COR-L47 (cell line): ENCODE data around the gene SOHLH1.

ENCODE experiments used
- DNase-seq: peaks from one replicate; lab custom pipeline; 2025; lab: John Stamatoyannopoulos, UW

Gene SOHLH1, protein sequence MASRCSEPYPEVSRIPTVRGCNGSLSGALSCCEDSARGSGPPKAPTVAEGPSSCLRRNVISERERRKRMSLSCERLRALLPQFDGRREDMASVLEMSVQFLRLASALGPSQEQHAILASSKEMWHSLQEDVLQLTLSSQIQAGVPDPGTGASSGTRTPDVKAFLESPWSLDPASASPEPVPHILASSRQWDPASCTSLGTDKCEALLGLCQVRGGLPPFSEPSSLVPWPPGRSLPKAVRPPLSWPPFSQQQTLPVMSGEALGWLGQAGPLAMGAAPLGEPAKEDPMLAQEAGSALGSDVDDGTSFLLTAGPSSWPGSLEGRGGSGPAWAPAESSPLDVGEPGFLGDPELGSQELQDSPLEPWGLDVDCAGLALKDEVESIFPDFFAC

DNA sequence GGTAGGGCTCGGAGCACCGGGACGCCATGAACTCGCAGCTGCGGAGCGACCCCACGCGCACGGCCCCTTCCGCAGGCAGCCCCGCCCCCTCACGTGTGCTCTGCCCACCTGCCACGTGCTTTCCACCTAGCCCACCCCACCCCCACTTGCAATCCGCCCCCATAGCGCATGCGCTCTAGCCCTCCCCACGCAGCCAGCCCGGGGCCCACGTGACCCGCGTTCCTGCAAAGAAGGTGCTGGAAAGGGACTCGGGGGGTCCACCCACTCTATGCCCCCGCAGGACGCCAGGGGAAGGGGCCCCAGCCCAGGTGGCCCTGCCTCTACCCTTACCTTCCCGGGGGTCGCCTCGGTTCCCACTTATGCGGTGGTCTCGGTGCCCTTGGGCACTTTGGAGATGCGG, at the start of gene SOHLH1:
Gene SOHLH1, minus strand, starts transcription at position 42 of the 400 bp plus-strand sequence. Its CDS starts 14 bp downstream, at position 28.
- DNase-seq, result no peak

DNA sequence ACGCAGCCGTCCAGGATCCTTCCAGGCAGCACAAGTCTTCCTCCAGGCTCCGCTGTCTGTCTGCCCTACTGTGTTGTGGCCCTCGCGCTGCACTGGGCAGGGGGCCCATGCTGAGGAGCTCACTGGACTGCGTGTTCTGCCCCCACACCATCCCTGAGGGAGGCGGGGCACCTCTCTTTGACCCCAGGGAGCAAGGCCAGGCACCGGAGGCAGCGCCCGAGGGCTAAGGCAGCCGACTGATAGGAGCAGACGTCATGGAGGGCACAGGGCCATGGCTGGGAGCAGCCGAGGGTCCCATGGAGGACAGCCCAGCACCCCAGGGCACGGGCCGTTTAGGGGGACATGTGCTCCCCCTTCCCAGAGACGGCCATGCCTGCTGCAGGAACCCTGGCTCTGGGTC, 49.4 kb upstream of the SOHLH1 start:
- no peak for DNase-seq

DNA sequence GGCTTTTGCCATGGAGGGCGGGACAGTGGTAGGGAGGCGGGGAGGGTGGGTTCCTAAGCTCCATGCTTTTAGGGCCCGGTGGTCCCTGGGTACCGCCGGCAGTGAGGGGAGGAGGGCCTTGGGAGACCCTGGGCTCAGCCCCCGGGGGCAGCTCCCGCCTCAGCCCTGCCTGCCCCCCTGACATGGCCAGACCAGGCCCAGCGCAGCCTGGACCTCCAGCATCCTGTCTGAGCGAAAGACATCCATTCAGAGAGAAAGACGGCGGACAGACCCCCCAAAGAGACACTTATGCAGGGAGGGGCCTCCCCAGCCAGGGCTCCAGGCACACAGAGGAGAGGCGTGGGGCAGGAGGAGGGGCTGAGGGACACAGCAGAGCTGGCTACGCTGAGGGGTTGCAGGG, 48.0 kb upstream of the SOHLH1 start:
- DNase-seq, result no peak

DNA sequence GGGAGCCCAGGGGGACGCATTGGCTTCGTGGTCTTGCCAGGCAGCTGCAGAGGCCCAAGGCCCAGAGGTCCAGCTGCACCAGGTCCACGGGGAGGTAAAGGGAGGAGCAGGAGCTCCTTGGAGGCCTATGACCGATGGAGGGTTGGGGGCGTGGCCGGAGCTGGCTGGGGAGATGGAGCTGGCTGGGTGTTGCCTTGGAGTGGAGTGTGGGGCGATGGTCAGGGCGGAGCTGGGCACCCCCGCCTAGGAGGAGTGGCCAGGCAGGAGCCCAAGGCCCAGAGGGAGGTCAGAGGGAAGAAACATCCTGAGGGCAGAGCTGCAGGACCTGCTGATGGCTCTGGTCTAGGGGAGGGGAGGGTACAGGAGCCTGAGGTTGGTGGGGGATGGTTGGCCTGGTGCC, 47.3 kb upstream of the SOHLH1 start:
- no peak for DNase-seq

DNA sequence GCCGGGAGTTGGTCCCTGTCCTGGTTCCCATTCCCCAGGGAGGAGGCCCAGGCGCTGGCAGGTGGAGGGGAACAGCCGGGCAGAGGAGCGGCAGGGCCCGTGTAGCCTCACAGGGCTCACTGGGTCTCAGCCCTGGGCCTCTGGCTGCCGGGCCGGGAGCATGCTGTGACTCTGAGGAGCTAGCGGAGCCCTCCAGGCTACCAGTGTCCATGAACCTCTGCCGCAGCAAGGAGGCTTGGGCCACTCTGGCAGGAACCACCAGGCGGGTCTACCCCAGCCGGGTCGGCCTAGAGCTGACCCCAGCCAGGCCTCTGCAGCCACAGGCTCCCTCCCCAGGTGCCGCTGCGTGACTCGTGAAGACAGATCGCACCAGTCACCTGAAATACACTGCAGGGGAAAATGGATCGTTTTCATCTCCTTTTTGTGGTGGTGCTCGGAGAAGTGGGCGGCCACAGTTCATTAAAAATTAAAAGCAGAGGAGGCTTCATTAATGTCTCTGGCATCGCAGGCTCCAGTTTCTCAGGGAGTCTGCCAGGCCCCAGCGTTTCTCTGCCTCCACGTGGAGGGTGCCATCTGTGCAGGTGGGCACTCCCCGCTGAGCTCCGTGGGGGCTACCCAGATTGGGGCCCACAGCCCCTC, 46.5 kb upstream of the SOHLH1 start:
- DNase-seq, result no peak

DNA sequence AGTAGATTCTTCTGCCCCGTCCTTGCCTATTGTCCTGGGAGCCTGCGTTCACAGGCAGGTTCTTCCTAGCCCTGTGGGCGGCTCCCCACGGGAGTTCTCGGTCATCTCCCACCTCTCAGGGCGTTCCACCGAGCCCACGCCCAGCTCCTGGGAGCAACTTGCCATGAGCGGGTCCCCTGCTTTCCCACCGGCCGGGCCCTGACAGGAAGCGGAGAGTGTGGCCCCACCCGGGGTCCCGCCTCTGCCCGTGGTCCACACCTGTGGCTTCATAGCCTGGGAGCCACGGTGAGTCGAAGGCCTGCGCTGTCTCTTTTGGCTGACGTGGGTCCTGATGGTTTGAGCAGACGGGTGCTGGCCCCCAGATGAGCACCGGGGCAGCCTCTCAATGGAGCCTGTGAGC, 45.9 kb upstream of the SOHLH1 start:
- no peak for DNase-seq

DNA sequence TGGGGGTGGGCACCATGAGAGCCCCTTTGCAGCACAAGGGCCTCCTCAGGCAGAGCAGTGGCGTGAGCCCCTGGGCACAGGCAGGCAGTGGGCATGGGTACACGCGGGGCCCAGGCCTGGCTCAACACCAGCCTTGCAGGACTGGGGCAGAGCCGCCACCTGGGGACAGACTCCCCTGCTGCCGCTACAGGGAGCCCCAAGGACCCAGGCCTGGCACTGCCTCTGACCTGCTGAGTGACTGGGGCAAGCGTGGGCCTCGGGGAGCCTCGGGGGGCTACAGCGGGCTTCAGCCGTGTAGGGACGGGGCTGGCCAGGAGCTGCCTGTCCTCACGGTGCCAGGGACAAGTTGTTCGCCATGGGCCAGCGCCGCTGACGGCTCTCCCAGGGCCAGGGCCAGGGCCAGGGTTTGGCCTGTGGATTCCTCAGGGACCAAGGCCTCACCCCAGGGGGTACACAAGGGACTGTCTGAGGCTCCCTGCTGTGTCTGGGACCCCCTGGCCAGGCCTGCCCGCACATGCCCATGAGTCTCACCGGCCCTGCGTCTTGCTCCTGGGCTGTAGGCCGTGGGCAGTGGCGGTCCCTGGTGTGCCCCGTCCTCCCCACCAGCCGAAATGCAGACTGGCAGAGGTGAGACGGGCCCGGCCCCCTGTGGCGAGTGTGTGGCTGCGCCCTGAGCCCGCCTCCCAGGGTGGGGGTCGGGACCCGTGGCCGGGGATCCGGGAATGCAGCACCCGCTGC, 45.2 kb upstream of the SOHLH1 start:
- no peak for DNase-seq

DNA sequence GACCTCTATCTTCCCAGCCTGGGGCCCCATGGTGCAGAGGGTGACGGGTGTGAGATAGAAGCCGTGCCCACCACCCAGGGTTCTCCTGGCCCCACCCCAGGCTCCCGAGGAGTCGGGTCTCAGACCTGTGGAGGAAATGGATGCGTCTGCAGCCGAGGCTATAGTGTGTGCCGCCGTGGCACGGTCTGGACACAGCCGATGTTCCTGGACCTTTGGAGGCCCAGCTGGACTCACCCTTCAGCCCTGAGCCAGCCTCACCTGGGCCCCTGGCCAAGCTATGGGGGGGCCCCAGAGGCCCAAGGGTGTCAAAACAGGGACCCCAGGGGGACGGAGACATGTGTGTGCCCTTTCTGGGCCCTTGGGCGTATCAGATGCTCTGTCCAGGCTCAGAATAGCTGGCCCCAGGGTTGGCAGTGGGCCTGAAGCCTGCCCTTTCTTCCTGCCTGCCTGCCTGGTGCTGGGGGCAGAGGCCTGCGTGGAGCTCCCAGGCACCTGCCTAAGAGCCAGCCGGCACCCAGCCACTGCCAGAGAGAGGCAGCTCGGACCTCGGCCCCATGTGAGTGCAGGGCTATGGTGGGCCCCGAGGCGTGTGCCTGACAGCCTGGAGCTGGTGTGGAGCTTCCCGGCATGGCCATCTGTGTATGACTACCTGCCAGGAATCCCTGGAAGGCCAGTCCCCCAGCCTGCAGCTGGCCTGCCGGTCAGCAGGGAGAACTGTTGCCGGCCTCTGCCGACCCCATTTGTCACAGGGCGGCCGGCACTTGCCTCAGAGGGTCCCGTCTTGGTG, 44.5 kb upstream of the SOHLH1 start:
- no peak for DNase-seq

DNA sequence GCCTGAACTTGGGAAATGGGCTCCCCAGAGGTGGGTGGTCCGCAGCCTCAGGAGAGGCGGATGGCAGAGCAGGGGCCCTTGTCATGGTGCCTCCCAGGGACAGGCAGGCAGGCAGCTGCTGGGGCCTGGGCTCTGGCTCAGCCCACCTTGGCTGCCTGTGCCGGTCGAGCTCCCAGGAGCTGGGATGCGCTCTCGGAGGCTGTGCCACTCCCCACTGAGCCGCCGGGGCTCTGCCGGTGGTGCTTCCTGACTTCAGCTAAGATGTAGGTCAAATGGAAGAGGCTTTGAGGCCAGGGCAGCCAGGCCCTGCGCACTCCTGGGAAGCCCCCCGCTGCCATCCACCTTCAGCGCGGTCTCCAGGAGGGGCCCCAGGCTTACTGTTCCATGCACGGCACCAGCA, 43.7 kb upstream of the SOHLH1 start:
- no peak for DNase-seq

DNA sequence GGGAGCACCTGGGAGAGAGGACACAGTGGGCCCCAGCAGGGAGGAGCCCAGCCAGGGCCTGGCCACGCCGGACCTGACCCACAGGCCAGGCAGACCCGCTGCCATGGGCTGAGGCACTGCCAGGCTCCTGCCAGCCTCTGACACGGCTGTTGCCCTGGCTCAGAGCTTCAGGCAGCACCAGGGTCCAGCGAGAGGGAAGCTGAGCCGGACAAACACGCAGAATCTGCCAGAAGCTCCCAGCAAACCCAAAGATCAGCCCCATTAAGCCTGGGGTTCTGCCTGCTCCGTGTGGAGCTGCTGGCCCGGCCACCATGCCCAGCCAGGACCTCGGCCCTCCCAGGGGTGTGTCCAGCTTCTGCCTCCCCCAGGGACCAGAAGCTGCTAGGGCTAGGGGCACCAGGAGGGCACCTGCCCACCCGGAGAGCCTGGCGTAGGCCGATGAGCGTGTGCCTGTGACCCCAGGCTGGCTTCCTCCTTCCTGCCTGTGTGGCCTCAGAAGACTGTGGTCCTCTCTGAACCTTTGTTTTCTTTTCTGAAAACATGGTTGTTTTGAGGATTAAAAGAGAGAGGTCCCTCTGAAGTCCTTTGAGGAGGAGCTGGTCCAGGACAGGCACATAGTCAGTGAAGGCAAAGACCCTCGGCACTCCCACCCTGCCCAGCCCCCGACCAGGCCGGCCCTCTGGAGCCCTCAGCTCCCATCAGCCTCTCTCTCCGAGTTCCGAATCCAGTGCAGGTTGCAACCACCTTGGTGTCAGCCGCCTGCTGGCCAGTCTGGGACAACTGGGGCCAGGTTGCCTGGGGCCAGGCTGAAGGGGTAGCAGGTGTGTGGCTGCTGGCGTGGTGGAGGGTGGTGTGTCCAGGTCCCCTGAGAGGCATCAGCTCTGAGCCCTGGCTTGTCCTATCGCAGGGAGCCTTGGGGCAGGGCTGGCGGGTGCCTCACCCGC, 42.3 kb upstream of the SOHLH1 start:
- no peak for DNase-seq

DNA sequence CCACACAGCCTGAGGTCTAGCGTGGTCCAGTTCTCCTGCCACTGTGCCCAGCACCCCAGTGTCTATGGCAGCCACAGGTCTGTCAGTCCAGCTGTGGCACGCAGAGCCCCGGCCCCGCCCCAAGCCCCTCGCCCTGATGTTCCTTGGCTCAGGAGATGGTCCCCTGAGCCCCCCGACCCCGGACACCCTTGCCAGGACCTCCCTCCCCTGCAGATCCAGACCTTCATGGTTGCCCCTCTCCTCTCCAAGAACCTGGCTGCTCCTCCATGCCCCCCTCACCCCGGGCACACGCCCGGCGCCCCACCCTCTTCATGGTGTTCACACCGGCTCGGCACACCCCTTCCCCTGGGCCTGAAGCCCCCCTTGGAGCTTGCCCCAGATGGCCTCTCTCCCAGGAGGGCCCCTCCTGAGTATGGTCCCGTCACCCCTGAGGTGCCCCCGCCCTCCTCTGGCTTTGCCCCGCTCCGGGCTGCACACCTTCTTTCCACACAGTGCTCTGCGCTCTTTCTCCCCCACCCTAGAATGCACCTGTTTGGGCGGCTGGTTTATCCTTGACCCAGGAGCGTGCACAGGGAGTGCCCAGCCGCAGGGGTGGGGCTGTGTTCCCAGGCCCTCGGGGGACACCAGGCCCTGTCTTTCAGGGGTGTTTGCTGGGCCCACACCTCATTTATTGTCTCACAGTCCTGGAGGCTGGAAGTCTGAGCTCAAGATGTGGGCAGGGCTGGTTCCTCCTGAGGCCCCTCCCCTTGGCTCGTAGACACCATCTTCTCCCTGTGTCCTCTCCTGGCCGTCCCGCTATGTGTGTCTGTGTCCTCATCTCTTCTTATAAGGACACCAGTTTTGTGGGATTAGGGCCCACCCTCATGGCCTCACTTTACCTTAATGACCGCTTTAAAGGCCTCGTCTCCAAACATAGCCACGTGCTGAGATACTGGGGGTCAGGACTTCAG, 40.3 kb upstream of the SOHLH1 start:
- DNase-seq, result no peak

DNA sequence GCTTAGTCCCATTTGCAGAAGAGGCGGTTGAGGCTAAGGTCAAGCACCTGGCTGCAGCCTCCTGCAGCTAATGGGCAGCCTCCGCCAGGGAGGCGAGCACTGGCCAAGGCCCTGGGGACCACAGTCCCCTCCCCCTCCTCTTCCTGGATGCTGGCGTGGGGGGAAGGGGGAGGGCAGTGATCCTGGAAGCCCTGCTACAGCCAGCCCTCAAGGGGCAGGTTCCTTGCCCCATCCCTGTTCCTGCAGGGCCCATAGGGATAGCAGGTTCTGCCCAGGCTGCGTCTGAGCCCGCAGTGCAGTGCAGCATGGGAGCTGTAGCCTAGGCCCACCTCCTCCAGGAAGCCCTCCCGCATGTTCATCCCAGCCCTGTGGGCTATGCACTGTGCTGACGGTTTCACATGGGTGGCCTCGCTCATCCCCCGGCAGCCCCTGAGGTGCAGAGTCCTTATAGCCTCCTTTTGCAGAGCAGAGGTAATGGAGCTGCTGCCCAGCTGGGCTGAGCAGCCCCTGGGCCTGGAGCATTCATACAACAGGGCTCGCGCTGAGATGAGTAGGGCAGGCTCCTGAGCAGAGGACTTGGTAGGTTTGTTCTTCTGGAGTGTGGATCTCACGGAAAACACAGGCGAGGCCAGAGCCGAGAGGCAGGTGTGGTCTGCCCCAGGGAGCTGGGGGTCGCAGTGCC, 38.7 kb upstream of the SOHLH1 start:
- DNase-seq, result no peak

DNA sequence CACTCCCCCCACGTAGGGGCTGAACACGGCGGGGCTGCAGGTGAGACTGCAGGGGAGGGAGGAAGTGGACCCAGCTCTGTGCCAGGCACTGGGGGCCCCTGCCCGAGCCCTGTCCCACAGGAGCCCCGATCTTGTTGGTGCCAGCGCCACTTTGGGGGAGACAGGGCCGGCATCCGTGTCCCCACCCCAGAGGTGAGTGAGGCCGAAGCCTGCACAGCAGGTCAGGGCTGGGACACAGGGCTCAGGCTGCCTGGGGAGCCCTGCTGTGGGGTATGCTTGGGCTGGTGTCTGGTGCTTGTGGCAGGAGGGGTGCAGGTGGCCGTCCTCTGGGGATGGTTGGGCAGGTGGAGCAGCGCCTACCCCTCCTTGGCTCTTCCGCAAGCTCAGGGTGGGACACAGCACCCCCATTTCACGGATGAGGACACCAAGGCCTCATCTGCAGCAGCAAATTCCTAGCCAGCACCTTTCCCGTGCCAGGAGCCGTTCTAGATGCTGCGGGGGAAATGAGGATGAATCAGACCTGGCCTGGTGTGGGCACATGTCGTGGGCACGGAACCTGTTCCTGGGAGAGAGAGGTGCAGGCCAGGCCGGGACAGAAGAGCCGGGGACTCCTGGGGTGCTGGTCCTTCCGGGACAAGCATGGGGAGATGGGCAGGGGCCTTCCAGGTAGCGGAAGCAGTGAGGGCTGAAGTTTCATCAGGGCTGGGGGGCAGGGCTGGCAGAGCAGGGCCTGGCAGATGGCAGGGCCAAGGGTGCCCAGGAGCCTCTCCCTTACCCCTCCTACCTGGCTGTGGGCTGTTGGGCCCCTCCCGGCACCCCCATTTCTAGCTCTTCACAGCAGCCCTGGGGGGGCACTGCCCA, 37.9 kb upstream of the SOHLH1 start:
- no peak for DNase-seq

DNA sequence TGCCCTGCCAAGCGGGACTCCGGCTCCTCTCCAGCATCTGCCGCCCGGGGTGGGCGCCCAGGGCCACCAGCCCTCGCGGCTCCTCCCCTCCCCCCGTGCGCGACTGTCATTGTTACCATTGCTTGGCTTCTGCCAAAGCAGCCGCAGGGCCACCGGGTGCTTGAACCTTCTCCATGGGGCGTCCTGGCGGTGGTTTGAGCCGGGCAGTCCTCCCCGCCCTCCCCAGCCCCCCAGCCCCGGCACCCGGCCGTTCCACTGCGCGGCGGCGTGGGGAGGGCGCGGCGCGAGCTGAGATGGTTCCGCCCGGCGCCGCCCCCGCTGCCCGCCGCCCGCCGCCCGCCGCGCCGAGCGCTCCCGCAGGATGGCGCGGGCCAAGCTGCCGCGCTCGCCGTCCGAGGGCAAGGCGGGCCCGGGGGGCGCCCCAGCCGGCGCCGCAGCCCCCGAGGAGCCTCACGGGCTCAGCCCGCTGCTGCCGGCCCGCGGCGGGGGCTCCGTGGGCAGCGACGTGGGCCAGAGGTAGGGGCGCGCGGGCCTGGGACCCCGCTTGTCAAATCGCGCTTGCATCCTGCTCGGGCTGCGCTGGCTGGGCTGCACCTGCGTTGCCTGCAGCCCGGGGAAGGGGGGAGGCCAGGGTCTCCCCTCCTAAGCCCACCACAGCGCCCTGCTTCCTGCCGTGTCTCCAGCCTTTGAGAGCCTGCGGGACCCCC, 37.1 kb upstream of the SOHLH1 start:
- no peak for DNase-seq

DNA sequence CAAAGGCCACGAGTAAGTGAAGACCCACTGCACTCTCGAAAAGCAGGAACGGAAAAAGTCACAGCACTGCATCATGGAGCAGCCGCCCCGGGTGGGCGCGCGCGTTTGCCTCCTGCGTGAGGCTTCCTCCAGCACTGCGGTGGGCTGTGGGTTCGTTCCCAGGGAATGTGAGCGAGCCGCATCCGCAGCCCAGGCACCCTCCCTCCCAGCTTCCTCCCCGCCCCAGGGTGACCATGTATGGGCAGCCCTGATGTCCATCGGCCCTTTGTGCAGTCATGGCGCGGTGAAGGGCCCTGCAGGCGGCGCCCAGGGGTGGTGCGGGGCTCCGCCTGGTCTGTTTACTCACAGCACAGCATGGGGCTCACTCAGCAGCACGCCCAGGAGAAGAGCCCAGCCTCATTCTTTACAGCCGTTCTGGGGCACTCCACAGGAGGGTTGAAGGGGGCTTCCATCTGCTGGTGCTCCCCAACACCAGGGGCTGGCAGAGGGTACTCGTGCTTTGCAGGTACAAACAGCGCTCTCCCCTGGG, 35.4 kb upstream of the SOHLH1 start:
- DNase-seq, result no peak

DNA sequence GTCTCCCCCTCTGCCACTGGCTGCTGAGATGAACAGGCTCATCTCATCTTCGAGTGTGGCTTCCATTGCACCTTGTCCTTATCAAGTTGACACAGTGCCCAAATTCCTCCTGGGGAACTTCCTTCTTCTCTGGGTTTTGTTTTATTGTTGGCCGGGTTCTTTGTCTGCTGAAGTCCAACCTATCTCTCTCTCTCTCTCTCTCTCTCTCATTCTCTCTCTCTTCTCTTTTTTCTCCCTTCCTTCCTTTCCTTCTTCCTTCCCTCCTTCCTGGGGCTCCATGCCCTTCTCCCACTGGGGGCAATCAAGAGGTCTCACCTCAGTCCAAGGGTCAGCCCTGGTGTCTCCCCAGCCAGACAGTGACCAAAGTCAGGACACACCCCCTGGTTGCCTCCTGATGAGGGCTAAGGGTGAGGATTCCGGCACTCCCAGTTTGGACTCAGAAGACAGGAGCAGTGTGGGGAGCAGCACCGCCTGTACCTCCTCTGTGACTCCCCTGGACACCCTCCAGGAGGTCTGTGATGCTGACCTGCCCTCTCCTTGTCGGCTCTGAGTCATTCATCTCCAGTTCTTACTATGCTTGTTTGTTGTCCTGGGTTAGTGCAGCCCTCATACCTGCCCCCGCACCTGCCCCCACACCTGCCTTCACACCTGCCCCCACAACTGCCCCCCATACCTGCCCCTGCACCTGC, 33.4 kb upstream of the SOHLH1 start:
- no peak for DNase-seq

DNA sequence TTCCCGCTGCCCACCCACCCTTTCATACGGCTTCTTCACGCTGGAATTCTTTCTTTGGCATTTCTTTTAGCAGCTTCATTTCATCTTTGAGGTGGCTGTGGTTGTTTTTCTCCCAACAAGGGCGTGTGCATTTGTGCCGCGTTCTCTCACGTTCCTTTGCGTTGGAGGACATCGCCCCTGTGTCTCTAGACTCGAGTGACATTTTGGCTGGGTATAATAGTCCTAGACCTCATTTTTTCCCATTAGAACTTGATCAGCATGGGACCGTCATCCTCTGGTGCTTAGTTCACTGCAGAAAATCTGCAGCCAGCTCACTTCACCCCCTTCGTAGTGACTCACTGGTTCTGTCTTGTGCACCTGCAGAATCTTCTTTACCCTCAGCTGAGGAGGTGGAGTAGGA, 32.2 kb upstream of the SOHLH1 start:
- DNase-seq, result no peak
